HCT116 (cell line): Measurements from ENCODE around the gene AMZ2.

Experiments
- EZH2 ChIP-seq: fragments of 200-600 bp; sonication (generic); IDR thresholded peaks from 2 replicates; pipeline ENCODE4 v1.6.1; 2017; ENCODE audit warnings: antibody characterized with exemption, mixed run types
- EZH2phosphoT487 ChIP-seq: fragments of 200-600 bp; IDR thresholded peaks from 2 replicates; pipeline ENCODE4 v1.6.1; 2018; ENCODE audit warnings: antibody characterized with exemption, borderline replicate concordance
- POLR2A ChIP-seq: IDR thresholded peaks from 2 replicates; pipeline ENCODE4 v1.7.0; 2011; ENCODE audit warnings: borderline replicate concordance; ENCODE audit not compliant: insufficient read depth, insufficient read length; ENCODE audit errors: extremely low read depth
- POLR2AphosphoS5 ChIP-seq: IDR thresholded peaks from 2 replicates; pipeline ENCODE4 v1.6.1; 2011; ENCODE audit warnings: mild to moderate bottlenecking, low read depth, low read length, moderate library complexity
- RAD21 ChIP-seq: IDR thresholded peaks from 2 replicates; pipeline ENCODE4 v1.6.1; 2012; ENCODE audit warnings: low read depth, mild to moderate bottlenecking
- SIN3A ChIP-seq: IDR thresholded peaks from 2 replicates; pipeline ENCODE4 v1.6.1; 2012; ENCODE audit warnings: low read depth
- SRF ChIP-seq: IDR thresholded peaks from 2 replicates; pipeline ENCODE4 v1.6.1; 2012; ENCODE audit warnings: low read depth
- TCF7L2 ChIP-seq: IDR thresholded peaks from 2 replicates; pipeline ENCODE4 v1.7.0; 2011; ENCODE audit warnings: borderline replicate concordance, inconsistent platforms; ENCODE audit not compliant: insufficient read depth, insufficient read length; ENCODE audit errors: extremely low read depth
- YY1 ChIP-seq: IDR thresholded peaks from 2 replicates; pipeline ENCODE4 v1.6.1; 2011; ENCODE audit warnings: low read length, low read depth, moderate library complexity, mild to moderate bottlenecking; ENCODE audit not compliant: insufficient replicate concordance; ENCODE audit errors: extremely low read depth
- ZFX ChIP-seq: fragments of 450-650 bp; IDR thresholded peaks from 2 replicates; pipeline ENCODE4 v1.6.1; 2017
- ZNF274 ChIP-seq: fragments of 200-500 bp; sonication (Bioruptor generic); IDR thresholded peaks from 2 replicates; pipeline ENCODE4 v1.6.1; 2014; ENCODE audit warnings: mild to moderate bottlenecking, low read depth, low read length, inconsistent platforms
- TF ChIP-seq, protein P1 (sequence below), 3 experiments: fragments of 200-600 bp in 1 of 3; sonication (generic) in 1 of 3; IDR thresholded peaks in 2 of 3; conservative IDR thresholded peaks in 1 of 3; 2 replicates each; pipeline ENCODE4 v1.5.1; 2012 to 2017; ENCODE audit warnings: low read depth in 2 of 3, low read length in 2 of 3, antibody characterized with exemption in 1 of 3, borderline replicate concordance in 1 of 3, control low read depth in 1 of 3, mild to moderate bottlenecking in 1 of 3, mixed read lengths in 1 of 3, mixed run types in 1 of 3, moderate library complexity in 1 of 3; ENCODE audit not compliant: insufficient read depth in 1 of 3
- TF ChIP-seq, protein P2 (sequence below): IDR thresholded peaks from 2 replicates; pipeline ENCODE4 v1.6.1; 2012; ENCODE audit warnings: low read depth
- TF ChIP-seq, protein P3 (sequence below): IDR thresholded peaks from 2 replicates; pipeline ENCODE4 v1.6.1; 2012

DNA sequence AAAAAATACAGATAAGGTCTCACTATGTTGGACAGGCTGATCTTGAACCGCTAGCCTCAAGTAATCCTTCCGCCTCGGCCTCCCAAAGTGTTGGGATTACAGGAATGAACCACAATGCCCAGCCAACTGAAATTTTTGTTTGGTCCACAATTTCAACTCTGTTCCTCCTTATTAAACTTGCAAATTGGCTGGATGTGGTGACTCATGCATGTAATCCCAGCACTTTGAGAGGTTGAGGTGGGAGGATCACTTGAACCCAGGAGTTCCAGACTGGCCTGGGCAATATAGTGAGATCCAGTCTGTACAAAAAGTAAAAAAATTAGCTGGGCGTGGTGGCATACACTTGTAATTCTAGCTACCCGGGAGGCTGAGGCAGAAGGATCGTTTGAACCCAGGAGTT lies 56.9 kb downstream of the AMZ2 start:
- TF ChIP-seq, protein P1, sequence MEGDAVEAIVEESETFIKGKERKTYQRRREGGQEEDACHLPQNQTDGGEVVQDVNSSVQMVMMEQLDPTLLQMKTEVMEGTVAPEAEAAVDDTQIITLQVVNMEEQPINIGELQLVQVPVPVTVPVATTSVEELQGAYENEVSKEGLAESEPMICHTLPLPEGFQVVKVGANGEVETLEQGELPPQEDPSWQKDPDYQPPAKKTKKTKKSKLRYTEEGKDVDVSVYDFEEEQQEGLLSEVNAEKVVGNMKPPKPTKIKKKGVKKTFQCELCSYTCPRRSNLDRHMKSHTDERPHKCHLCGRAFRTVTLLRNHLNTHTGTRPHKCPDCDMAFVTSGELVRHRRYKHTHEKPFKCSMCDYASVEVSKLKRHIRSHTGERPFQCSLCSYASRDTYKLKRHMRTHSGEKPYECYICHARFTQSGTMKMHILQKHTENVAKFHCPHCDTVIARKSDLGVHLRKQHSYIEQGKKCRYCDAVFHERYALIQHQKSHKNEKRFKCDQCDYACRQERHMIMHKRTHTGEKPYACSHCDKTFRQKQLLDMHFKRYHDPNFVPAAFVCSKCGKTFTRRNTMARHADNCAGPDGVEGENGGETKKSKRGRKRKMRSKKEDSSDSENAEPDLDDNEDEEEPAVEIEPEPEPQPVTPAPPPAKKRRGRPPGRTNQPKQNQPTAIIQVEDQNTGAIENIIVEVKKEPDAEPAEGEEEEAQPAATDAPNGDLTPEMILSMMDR (IDR thresholded peaks at IDR 0.05 in 2 of 3, conservative IDR thresholded peaks at IDR 0.05 in 1 of 3; ENCODE audit: borderline replicate concordance in 1 of 3, insufficient read depth in 1 of 3, low read depth in 2 of 3, low read length in 2 of 3), result no peak
- TF ChIP-seq EZH2phosphoT487, result no peak
- TF ChIP-seq, protein P2, sequence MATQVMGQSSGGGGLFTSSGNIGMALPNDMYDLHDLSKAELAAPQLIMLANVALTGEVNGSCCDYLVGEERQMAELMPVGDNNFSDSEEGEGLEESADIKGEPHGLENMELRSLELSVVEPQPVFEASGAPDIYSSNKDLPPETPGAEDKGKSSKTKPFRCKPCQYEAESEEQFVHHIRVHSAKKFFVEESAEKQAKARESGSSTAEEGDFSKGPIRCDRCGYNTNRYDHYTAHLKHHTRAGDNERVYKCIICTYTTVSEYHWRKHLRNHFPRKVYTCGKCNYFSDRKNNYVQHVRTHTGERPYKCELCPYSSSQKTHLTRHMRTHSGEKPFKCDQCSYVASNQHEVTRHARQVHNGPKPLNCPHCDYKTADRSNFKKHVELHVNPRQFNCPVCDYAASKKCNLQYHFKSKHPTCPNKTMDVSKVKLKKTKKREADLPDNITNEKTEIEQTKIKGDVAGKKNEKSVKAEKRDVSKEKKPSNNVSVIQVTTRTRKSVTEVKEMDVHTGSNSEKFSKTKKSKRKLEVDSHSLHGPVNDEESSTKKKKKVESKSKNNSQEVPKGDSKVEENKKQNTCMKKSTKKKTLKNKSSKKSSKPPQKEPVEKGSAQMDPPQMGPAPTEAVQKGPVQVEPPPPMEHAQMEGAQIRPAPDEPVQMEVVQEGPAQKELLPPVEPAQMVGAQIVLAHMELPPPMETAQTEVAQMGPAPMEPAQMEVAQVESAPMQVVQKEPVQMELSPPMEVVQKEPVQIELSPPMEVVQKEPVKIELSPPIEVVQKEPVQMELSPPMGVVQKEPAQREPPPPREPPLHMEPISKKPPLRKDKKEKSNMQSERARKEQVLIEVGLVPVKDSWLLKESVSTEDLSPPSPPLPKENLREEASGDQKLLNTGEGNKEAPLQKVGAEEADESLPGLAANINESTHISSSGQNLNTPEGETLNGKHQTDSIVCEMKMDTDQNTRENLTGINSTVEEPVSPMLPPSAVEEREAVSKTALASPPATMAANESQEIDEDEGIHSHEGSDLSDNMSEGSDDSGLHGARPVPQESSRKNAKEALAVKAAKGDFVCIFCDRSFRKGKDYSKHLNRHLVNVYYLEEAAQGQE, result no peak
- TF ChIP-seq POLR2AphosphoS5, result no peak
- no peak for TF ChIP-seq RAD21
- no peak for TF ChIP-seq EZH2
- TF ChIP-seq ZNF274, result no peak
- TF ChIP-seq POLR2A, result no peak
- no peak for TF ChIP-seq YY1
- TF ChIP-seq, protein P3, sequence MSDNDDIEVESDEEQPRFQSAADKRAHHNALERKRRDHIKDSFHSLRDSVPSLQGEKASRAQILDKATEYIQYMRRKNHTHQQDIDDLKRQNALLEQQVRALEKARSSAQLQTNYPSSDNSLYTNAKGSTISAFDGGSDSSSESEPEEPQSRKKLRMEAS, result no peak
- no peak for TF ChIP-seq SRF
- no peak for TF ChIP-seq TCF7L2
- TF ChIP-seq ZFX, result no peak
- no peak for TF ChIP-seq SIN3A
